B cell (primary cell): ENCODE measurements around the gene PMIS2. TPM values are rescaled to one million over a fixed set of nuclear protein-coding genes. Genes with fewer than 3 reads are reported as not detected.

Experiments used
- ATAC-seq: fragments of 200-7000 bp; cut with Tn5 transposase; one replicate; pipeline ENCODE4 v1.10.0; 2021; ENCODE audit warnings: low read depth, mild to moderate bottlenecking, moderate number of reproducible peaks, moderate library complexity
- CTCF ChIA-PET: fragments of 350-600 bp; sonication (Branson Sonifier 250); formaldehyde crosslinking; loops from one replicate; lab custom pipeline; 2021; ENCODE audit warnings: antibody characterized with exemption, inconsistent platforms; lab: Charles Lee
- POLR2A ChIA-PET: fragments of 350-600 bp; sonication (Branson Sonifier 250); formaldehyde crosslinking; loops from one replicate; lab custom pipeline; 2021; ENCODE audit warnings: antibody characterized with exemption; lab: Charles Lee
- DNase-seq: peaks from one replicate; pipeline ENCODE4 v3.0.0; 2013
- H2AFZ ChIP-seq: 2 replicates; pipeline ENCODE4 v1.6.1; 2012; ENCODE audit warnings: mild to moderate bottlenecking, low read depth, low read length; ENCODE audit not compliant: insufficient read depth, poor library complexity, severe bottlenecking
- H3K27ac ChIP-seq, 2 donors: 1 replicate in 1 of 2; 2 replicates in 1 of 2; pipeline ENCODE4 v1.5.1; 2012 to 2013; ENCODE audit warnings: low read length in 2 of 2, mild to moderate bottlenecking in 2 of 2, moderate library complexity in 1 of 2
- H3K27me3 ChIP-seq, 4 experiments: fragments of 200-600 bp in 1 of 4; sonication (generic) in 1 of 4; replicated peaks in 1 of 4; 1 replicate in 2 of 4; 2 replicates in 2 of 4; pipeline versions ENCODE4 v1.6.1 to v1.7.0; 2013 to 2016; ENCODE audit warnings: low read length in 3 of 4, mild to moderate bottlenecking in 2 of 4, mixed read lengths in 1 of 4, moderate library complexity in 1 of 4; ENCODE audit not compliant: insufficient read depth in 4 of 4, control insufficient read depth in 3 of 4; ENCODE audit errors: control extremely low read depth in 1 of 4
- H3K36me3 ChIP-seq, 2 experiments: replicated peaks in 1 of 2; 1 replicate in 1 of 2; 2 replicates in 1 of 2; pipeline versions ENCODE4 v1.6.1 to v1.7.1; 2013; ENCODE audit warnings: low read length in 1 of 2; ENCODE audit not compliant: insufficient read depth in 2 of 2, control insufficient read depth in 1 of 2; ENCODE audit errors: control extremely low read depth in 1 of 2, extremely low read depth in 1 of 2
- H3K4me1 ChIP-seq, 2 donors: fragments of 200-600 bp in 1 of 2; sonication (generic) in 1 of 2; 1 replicate in 1 of 2; 2 replicates in 1 of 2; pipeline versions ENCODE4 v1.5.1 to v1.6.1; 2013 to 2017; ENCODE audit warnings: low read length in 2 of 2; ENCODE audit not compliant: control insufficient read depth in 2 of 2, insufficient read depth in 2 of 2
- H3K4me2 ChIP-seq: replicated peaks from 2 replicates; pipeline ENCODE3; 2012; ENCODE audit warnings: mild to moderate bottlenecking, low read depth, low read length; ENCODE audit not compliant: poor library complexity, severe bottlenecking
- H3K4me3 ChIP-seq, 5 experiments: fragments of 200-600 bp in 1 of 5; sonication (generic) in 1 of 5; 1 replicate in 3 of 5; 2 replicates in 2 of 5; pipeline versions ENCODE4 v1.5.1 to v1.7.0; 2011 to 2016; ENCODE audit warnings: low read length in 4 of 5, mild to moderate bottlenecking in 4 of 5, low read depth in 2 of 5, control low read depth in 1 of 5, moderate library complexity in 1 of 5; ENCODE audit not compliant: insufficient read depth in 1 of 5; ENCODE audit errors: control extremely low read depth in 1 of 5, extremely low read depth in 1 of 5
- H3K79me2 ChIP-seq: fragments of 200-600 bp; sonication (generic); one replicate; pipeline ENCODE4 v1.6.0; 2016; ENCODE audit warnings: low read length; ENCODE audit not compliant: control insufficient read depth, insufficient read depth
- H3K9ac ChIP-seq: fragments of 200-600 bp; sonication (generic); 2 replicates; pipeline ENCODE4 v1.6.1; 2017; ENCODE audit warnings: mild to moderate bottlenecking, low read length, moderate library complexity
- H3K9me3 ChIP-seq, 3 donors: one replicate each; pipeline versions ENCODE4 v1.6.1 to v1.7.1; 2013; ENCODE audit warnings: low read length in 2 of 3; ENCODE audit not compliant: control insufficient read depth in 2 of 3, insufficient read depth in 1 of 3; ENCODE audit errors: control extremely low read depth in 1 of 3
- H4K20me1 ChIP-seq: 2 replicates; pipeline ENCODE4 v1.6.0; 2012; ENCODE audit warnings: mild to moderate bottlenecking, low read length; ENCODE audit not compliant: insufficient read depth, control insufficient read depth, poor library complexity, severe bottlenecking
- H3K27ac Mint-ChIP-seq: one replicate; pipeline ENCODE4 v1.8.0; 2021; ENCODE audit warnings: mixed read lengths
- H3K27me3 Mint-ChIP-seq: one replicate; pipeline ENCODE4 v1.8.0; 2021; ENCODE audit warnings: mixed read lengths
- H3K4me1 Mint-ChIP-seq: one replicate; pipeline ENCODE4 v1.8.0; 2021; ENCODE audit warnings: mixed read lengths
- H3K4me3 Mint-ChIP-seq: one replicate; pipeline ENCODE4 v1.8.0; 2021; ENCODE audit warnings: mixed read lengths
- H3K9me3 Mint-ChIP-seq: one replicate; pipeline ENCODE4 v1.8.0; 2022; ENCODE audit warnings: mixed read lengths; ENCODE audit not compliant: insufficient read depth
- CTCF ChIP-seq: fragments of 200-600 bp; IDR thresholded peaks from one replicate; pipeline ENCODE4 v1.8.0; 2022; ENCODE audit warnings: antibody characterized with exemption, mild to moderate bottlenecking
- EZH2 ChIP-seq: IDR thresholded peaks from 2 replicates; pipeline ENCODE4 v1.6.1; 2012; ENCODE audit warnings: borderline replicate concordance, low read depth, mild to moderate bottlenecking, moderate library complexity, low read length; ENCODE audit not compliant: insufficient read depth, poor library complexity, severe bottlenecking
- WGBS: methylation state at CpG from one replicate; pipeline ENCODE4 v1.1.5; 2013; ENCODE audit warnings: missing lambda C conversion rate; ENCODE audit not compliant: insufficient coverage; 5-methylcytosine and 5-hydroxymethylcytosine counted together
- intact Hi-C: fragments of 100-400 bp; cut with micrococcal nuclease; formaldehyde crosslinking; loops from one replicate; pipeline ENCODE4 v1.10.0; 2022
- polyA plus RNA-seq: library from polyadenylated mRNA; depleted of rRNA; stranded (reverse); fragments of >200 nt; gene quantifications from 2 replicates; pipeline ENCODE4 v1.2.3, GENCODE V29; 2012
- total RNA-seq, 2 donors: library from RNA; stranded (reverse); fragments of 120-200 nt in 1 of 2; gene quantifications; 1 replicate in 1 of 2; 2 replicates in 1 of 2; pipeline versions ENCODE4 v1.2.3 to v1.2.4, GENCODE V29; 2013 to 2022

PMIS2 gene
- total and polyA plus RNA-seq, 2 donors (not counting 1 experiment from before 2014, with no cell fraction given), result not detected

- DNase-seq (no peak), ATAC-seq (no peak)
- 95% methylated on average over 9 of the region's 11 CpGs for WGBS
- H4K20me1 ChIP-seq, result no peaks in the 10 kb centered on the region
- peaks cover 39% of the 10 kb centered on the region for H3K4me1 Mint-ChIP-seq
- ChIA-PET CTCF (no interaction called here), POLR2A (interaction anchor here (0.6 kb wide), 2 partner anchors 119 to 445 kb away, joined by 4 read pairs; no protein-coding TSS in a partner anchor)
- no peak for TF ChIP-seq EZH2
- TF ChIP-seq CTCF, result no peak
- H3K9ac ChIP-seq, result no peak overlapping the region
- no peak overlapping the region for H3K4me3 ChIP-seq
- no peak overlapping the region for H3K4me2 ChIP-seq
- H3K36me3 ChIP-seq, result peaks cover 0 to 5% of the 10 kb centered on the region in 2 experiments
- no peak overlapping the region for H3K27ac Mint-ChIP-seq
- peaks cover 11% of the 10 kb centered on the region for H3K79me2 ChIP-seq
- H3K27ac ChIP-seq, result no peak overlapping the region
- intact Hi-C loops, result no loop called here
- no peaks in the 10 kb centered on the region for H3K27me3 Mint-ChIP-seq
- no peaks in the 10 kb centered on the region for H3K27me3 ChIP-seq
- peaks cover 16 to 38% of the 10 kb centered on the region in 2 donors for H3K4me1 ChIP-seq
- H3K4me3 Mint-ChIP-seq, result no peak overlapping the region
- H3K9me3 Mint-ChIP-seq, result no peaks in the 10 kb centered on the region
- no peaks in the 10 kb centered on the region for H3K9me3 ChIP-seq
- no peak overlapping the region for H2AFZ ChIP-seq
These were observed 43.8 kb upstream of the PMIS2 start for GRCh38 chr19:35542209-35542608.

GRCh38 chr19:35543280-35544109 lies 42.5 kb upstream of the PMIS2 start:
- H2AFZ ChIP-seq, result no peak overlapping the region
- Mint-ChIP-seq H3K4me1 (peaks cover 39% of the 10 kb centered on the region), H3K27me3 (no peaks in the 10 kb centered on the region), H3K27ac (no peak overlapping the region), H3K4me3 (peak overlapping the region; percentile 29), H3K9me3 (no peaks in the 10 kb centered on the region)
- H3K27me3 ChIP-seq, result no peaks in the 10 kb centered on the region
- no peaks in the 10 kb centered on the region for H3K9me3 ChIP-seq
- H3K36me3 ChIP-seq, result peaks cover 0 to 13% of the 10 kb centered on the region in 2 experiments
- intact Hi-C loops, result loop anchor here (2.0 kb wide), 1 partner anchor 105 kb away; the partner anchor contains the start of gene COX6B1
- 99% methylated on average over 14 of the region's 15 CpGs for WGBS
- ChIA-PET POLR2A (no interaction called here), CTCF (interaction anchor here (1.5 kb wide), 1 partner anchor 33 kb away, joined by 5 read pairs; no protein-coding TSS in a partner anchor)
- no peak overlapping the region for H3K4me3 ChIP-seq
- peaks cover 16 to 39% of the 10 kb centered on the region in 2 donors for H3K4me1 ChIP-seq
- H3K9ac ChIP-seq, result no peak overlapping the region
- H3K27ac ChIP-seq, result no peak overlapping the region
- H4K20me1 ChIP-seq, result no peaks in the 10 kb centered on the region
- H3K79me2 ChIP-seq, result peaks cover 22% of the 10 kb centered on the region
- TF ChIP-seq CTCF (no peak), EZH2 (no peak)
- H3K4me2 ChIP-seq, result no peak overlapping the region
- DNase-seq, result no peak
- ATAC-seq, result no peak
